Activated naive CD4-positive, alpha-beta T cell treated with anti-CD3 and anti-CD28 coated beads, Interleukin-2, amount 50 U/mL, for 24 hours (primary cell): Measurements from ENCODE around the gene NCKAP5.
"Not testable (repeated sequence)": the region's sequence is repeated elsewhere in the genome, so short reads cannot be mapped to it uniquely, and the experiment has no call there.

Source experiments
- H3K27ac Mint-ChIP-seq: one replicate; pipeline ENCODE4 v1.8.0; 2021; ENCODE audit warnings: mild to moderate bottlenecking, mixed read lengths
- H3K27me3 Mint-ChIP-seq: one replicate; pipeline ENCODE4 v1.8.0; 2021; ENCODE audit warnings: mixed read lengths
- H3K36me3 Mint-ChIP-seq: one replicate; pipeline ENCODE4 v1.8.0; 2021; ENCODE audit warnings: mixed read lengths
- H3K4me1 Mint-ChIP-seq: one replicate; pipeline ENCODE4 v1.8.0; 2021; ENCODE audit warnings: mixed read lengths
- H3K4me3 Mint-ChIP-seq: one replicate; pipeline ENCODE4 v1.8.0; 2021; ENCODE audit warnings: mild to moderate bottlenecking, mixed read lengths
- H3K9me3 Mint-ChIP-seq: one replicate; pipeline ENCODE4 v1.8.0; 2021; ENCODE audit warnings: mixed read lengths

NCKAP5 gene

GRCh38 chr2:133240491-133241223 is 327.6 kb downstream of the NCKAP5 start:
- H3K36me3 Mint-ChIP-seq = no peaks in the 10 kb centered on the region
- no peaks in the 10 kb centered on the region for H3K4me1 Mint-ChIP-seq
- no peak overlapping the region for H3K27ac Mint-ChIP-seq
- no peaks in the 10 kb centered on the region for H3K9me3 Mint-ChIP-seq
- H3K27me3 Mint-ChIP-seq = no peaks in the 10 kb centered on the region
- H3K4me3 Mint-ChIP-seq = no peak overlapping the region

- Mint-ChIP-seq H3K4me1 (no peaks in the 10 kb centered on the region), H3K27ac (no peak overlapping the region), H3K4me3 (no peak overlapping the region), H3K36me3 (no peaks in the 10 kb centered on the region), H3K27me3 (no peaks in the 10 kb centered on the region), H3K9me3 (no peaks in the 10 kb centered on the region)
Measured at GRCh38 chr2:133235968-133236367, 332.3 kb downstream of the NCKAP5 start.

DNA sequence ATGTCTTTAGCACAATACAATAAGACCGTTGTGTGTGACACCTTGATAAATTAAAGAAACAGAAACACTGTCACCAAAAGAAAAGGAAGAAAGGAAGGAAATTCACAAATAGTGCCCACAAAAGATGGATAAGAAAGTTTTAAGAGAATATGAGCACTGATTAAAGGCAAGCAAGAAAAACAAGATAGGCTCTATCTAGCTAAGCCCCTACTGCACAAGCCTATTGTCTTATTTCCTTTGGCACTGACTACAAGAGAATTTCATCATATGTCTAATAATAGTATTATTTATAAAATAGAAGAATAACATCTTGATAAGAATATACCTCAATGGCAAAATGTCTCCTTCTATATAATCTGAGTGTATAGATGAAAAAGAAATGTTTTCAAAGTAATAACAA is 335.7 kb downstream of the NCKAP5 start:
- H3K36me3 Mint-ChIP-seq = no peaks in the 10 kb centered on the region
- H3K4me3 Mint-ChIP-seq = no peak overlapping the region

GRCh38 chr2:133231264-133231663 is 337.0 kb downstream of the NCKAP5 start:
- H3K36me3 Mint-ChIP-seq = no peaks in the 10 kb centered on the region
- H3K27ac Mint-ChIP-seq = no peak overlapping the region
- H3K4me3 Mint-ChIP-seq = no peak overlapping the region
- H3K9me3 Mint-ChIP-seq = no peaks in the 10 kb centered on the region
- no peaks in the 10 kb centered on the region for H3K27me3 Mint-ChIP-seq
- H3K4me1 Mint-ChIP-seq = no peaks in the 10 kb centered on the region

More for the DNA sequence above, 335.7 kb downstream of the NCKAP5 start:
- Mint-ChIP-seq H3K9me3 (no peaks in the 10 kb centered on the region), H3K27me3 (no peaks in the 10 kb centered on the region), H3K27ac (no peak overlapping the region), H3K4me1 (no peaks in the 10 kb centered on the region)

- Mint-ChIP-seq H3K27ac (no peak overlapping the region), H3K9me3 (no peaks in the 10 kb centered on the region), H3K27me3 (no peaks in the 10 kb centered on the region), H3K36me3 (no peaks in the 10 kb centered on the region), H3K4me3 (no peak overlapping the region), H3K4me1 (no peaks in the 10 kb centered on the region)
Measured at GRCh38 chr2:133229974-133230373, 338.3 kb downstream of the NCKAP5 start.

DNA sequence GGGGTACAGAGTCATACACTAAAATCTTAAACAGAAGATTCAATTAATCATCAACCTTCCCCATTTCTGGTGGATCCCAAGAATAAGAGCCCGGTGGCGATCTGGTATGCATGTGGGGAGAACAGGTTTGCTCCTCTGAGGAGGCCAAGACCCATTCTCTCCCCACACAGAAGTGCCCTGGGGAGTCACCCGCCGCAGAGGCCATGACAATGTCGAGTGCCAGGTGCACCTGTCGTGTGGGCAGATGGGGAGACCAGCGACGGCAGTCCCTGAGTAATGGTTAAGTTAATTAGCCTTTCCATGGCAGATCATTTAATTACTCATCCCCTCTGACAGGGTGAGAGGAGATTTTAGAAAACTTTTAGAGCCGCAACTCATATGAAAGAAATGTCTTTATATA is 345.0 kb downstream of the NCKAP5 start:
- Mint-ChIP-seq H3K4me3 (no peak overlapping the region), H3K9me3 (no peaks in the 10 kb centered on the region), H3K27me3 (peaks cover 2% of the 10 kb centered on the region), H3K27ac (no peak overlapping the region), H3K4me1 (no peaks in the 10 kb centered on the region), H3K36me3 (no peaks in the 10 kb centered on the region)

DNA sequence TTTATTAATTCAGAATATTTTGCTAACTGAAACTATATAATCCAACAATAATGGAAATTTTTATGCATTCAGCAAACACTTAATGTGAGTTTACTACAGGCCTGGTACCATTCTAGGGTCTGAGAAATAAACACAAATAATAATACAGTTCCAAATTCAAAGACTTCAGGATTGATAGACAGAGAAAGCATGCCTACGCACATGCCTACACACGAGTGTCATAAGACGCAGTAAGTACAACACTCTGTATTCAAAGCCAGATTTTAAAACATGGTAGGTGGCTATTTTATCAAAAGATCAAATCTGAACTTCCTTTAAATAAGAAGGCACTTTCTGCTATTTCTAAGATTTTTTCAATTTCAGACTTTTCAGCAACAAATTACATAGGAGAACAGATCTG is 346.9 kb downstream of the NCKAP5 start:
- Mint-ChIP-seq H3K9me3 (no peaks in the 10 kb centered on the region), H3K4me1 (no peaks in the 10 kb centered on the region), H3K4me3 (no peak overlapping the region), H3K36me3 (no peaks in the 10 kb centered on the region), H3K27me3 (peaks cover 2% of the 10 kb centered on the region), H3K27ac (no peak overlapping the region)

GRCh38 chr2:133218204-133218603 is 350.1 kb downstream of the NCKAP5 start:
- H3K36me3 Mint-ChIP-seq = no peaks in the 10 kb centered on the region
- H3K9me3 Mint-ChIP-seq = peaks cover 11% of the 10 kb centered on the region
- no peak overlapping the region for H3K4me3 Mint-ChIP-seq
- no peak overlapping the region for H3K27ac Mint-ChIP-seq
- H3K27me3 Mint-ChIP-seq = no peaks in the 10 kb centered on the region
- H3K4me1 Mint-ChIP-seq = no peaks in the 10 kb centered on the region

DNA sequence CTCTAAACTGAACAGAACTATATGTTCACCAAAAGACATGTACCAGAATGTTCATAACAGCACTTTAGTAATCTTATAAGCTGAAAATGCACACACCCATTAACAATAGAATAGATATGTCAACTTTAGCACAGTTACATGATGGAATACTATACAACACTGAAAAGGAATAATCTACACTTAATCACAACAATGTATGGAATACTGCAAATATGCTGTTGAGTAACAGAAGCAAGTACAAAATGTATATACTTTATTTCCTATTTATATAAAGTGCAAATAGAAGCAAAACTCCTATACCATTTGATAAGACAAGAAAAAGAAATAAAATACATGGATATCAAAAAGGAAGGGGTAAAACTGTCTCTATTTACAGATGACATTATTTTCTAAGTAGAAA is 352.8 kb downstream of the NCKAP5 start:
- no peak overlapping the region for H3K4me3 Mint-ChIP-seq
- peaks cover 11% of the 10 kb centered on the region for H3K9me3 Mint-ChIP-seq
- H3K36me3 Mint-ChIP-seq = no peaks in the 10 kb centered on the region
- H3K27ac Mint-ChIP-seq = no peak overlapping the region
- no peaks in the 10 kb centered on the region for H3K27me3 Mint-ChIP-seq
- no peaks in the 10 kb centered on the region for H3K4me1 Mint-ChIP-seq

DNA sequence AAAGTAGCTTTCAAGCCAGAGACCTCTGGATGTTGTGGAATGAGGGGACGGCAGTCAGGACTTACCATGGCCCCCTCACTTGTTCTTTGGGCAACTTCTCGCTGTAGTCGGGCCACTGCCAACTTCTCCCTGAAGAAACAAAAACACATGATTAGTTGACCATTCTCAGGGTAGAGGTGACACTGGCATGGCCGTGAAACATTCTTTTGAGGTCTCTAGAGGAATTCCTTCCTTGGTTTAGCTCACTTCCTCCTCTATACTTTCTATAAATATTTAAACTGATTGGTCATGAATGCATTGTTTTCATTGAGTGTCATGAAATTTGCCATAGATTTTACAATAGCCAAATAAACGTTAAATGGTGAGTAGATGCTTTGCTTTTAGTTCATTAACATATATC is 354.6 kb downstream of the NCKAP5 start:
- H3K36me3 Mint-ChIP-seq = no peaks in the 10 kb centered on the region
- no peak overlapping the region for H3K27ac Mint-ChIP-seq
- no peaks in the 10 kb centered on the region for H3K27me3 Mint-ChIP-seq
- H3K4me1 Mint-ChIP-seq = no peaks in the 10 kb centered on the region
- H3K4me3 Mint-ChIP-seq = no peak overlapping the region
- peaks cover 11% of the 10 kb centered on the region for H3K9me3 Mint-ChIP-seq

DNA sequence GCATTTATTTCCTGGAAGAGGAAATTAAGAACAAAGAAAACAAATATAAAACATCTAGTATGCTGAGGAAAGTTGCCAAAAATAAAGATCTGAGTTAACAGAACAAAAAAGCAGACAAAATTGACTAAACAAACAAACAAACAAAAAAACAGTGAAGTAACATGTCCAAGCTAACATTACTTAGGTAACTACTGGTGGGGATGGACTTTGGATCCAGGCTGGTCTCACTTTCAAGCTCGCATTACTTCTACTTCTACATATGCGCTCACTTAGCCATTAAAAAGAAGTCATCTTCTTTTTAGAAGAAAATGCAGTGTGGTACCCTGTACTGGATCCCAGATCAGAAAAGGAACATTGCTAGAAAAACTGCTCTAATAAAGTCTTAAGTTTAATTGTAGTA is 358.9 kb downstream of the NCKAP5 start:
- no peak overlapping the region for H3K27ac Mint-ChIP-seq
- H3K36me3 Mint-ChIP-seq = no peaks in the 10 kb centered on the region
- no peak overlapping the region for H3K4me3 Mint-ChIP-seq
- no peaks in the 10 kb centered on the region for H3K4me1 Mint-ChIP-seq
- H3K9me3 Mint-ChIP-seq = peaks cover 8% of the 10 kb centered on the region
- H3K27me3 Mint-ChIP-seq = no peaks in the 10 kb centered on the region

DNA sequence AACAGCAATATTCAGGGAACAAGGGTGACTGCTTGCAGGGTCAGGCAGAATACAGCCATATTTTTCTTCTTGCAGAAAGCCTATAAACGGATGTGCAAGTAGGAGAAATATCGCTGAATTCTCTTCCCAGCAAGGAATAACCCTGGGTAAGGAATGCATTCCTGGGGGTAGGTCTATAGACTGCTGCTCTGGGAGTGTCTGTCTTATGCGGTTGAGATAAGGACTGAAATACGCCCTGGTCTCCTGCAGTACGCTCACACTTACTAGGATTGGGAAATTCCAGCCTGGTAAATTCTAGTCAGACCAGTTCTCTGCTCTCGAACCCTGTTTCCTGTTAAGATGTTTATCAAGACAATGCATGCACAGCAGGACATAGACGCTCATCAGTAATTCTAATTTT is 361.6 kb downstream of the NCKAP5 start:
- H3K36me3 Mint-ChIP-seq, H3K4me1 Mint-ChIP-seq, H3K4me3 Mint-ChIP-seq, H3K27ac Mint-ChIP-seq, H3K9me3 Mint-ChIP-seq, H3K27me3 Mint-ChIP-seq: not testable (repeated sequence)

GRCh38 chr2:133204421-133204820 is 363.8 kb downstream of the NCKAP5 start:
- Mint-ChIP-seq H3K4me1 (no peaks in the 10 kb centered on the region), H3K36me3 (no peaks in the 10 kb centered on the region), H3K9me3 (peaks cover 13% of the 10 kb centered on the region), H3K27ac (no peak overlapping the region), H3K27me3 (no peaks in the 10 kb centered on the region), H3K4me3 (no peak overlapping the region)

DNA sequence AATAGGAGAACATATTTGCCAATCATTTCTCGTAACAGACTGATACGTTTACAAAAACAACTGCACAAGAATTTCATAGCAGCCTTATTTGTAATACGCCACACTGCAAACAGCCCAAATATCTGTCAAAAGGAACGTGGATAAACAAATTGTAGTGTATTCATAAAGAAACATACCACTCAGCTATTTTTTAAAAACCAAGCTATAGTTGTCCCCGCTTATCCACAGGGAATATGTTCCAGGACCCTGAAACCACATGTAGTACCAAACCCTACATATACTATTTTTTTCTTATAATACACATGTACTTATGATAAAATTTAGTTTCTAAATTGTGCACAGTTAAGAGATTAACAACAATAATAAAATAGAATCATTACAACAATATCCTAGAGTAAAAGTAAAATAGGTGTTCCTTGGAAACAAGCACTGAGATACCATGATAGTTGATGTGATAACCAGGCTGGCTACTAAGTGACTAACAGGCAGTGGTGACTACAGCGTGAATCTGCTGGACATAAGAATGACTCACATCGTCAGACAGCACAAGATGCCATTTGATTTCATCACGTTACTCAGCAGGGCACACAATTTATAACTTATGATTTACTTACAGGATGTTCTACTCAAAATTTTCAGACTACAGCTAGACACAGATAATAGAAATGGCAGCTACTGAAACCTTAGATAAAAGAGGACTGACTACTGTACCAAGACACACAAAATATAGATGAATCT is 367.4 kb downstream of the NCKAP5 start:
- Mint-ChIP-seq H3K27me3 (no peaks in the 10 kb centered on the region), H3K4me3 (no peak overlapping the region), H3K36me3 (no peaks in the 10 kb centered on the region), H3K4me1 (no peaks in the 10 kb centered on the region), H3K9me3 (peaks cover 8% of the 10 kb centered on the region), H3K27ac (no peak overlapping the region)

- H3K9me3 Mint-ChIP-seq = peaks cover 9% of the 10 kb centered on the region
- no peaks in the 10 kb centered on the region for H3K27me3 Mint-ChIP-seq
- H3K36me3 Mint-ChIP-seq = no peaks in the 10 kb centered on the region
- no peaks in the 10 kb centered on the region for H3K4me1 Mint-ChIP-seq
- no peak overlapping the region for H3K4me3 Mint-ChIP-seq
- no peak overlapping the region for H3K27ac Mint-ChIP-seq
Measured at GRCh38 chr2:133198678-133199077, 369.6 kb downstream of the NCKAP5 start.

- H3K27me3 Mint-ChIP-seq = no peaks in the 10 kb centered on the region
- H3K4me3 Mint-ChIP-seq = no peak overlapping the region
- peaks cover 9% of the 10 kb centered on the region for H3K9me3 Mint-ChIP-seq
- H3K36me3 Mint-ChIP-seq = no peaks in the 10 kb centered on the region
- no peak overlapping the region for H3K27ac Mint-ChIP-seq
- no peaks in the 10 kb centered on the region for H3K4me1 Mint-ChIP-seq
Measured at GRCh38 chr2:133197156-133197555, 371.1 kb downstream of the NCKAP5 start.
